ENCODE data around the gene EPS8. TPM values are rescaled to one million over a fixed set of nuclear protein-coding genes. Genes with fewer than 3 reads are reported as not detected.
A peak's percentile ranks its signal among the peaks of the same experiment; 100 is the strongest.
"Not testable (repeated sequence)": the region's sequence is repeated elsewhere in the genome, so short reads cannot be mapped to it uniquely, and the experiment has no call there.

The EPS8 gene
- total and polyA plus RNA-seq, 8 donors = 9.1 to 287 (median 36.1) TPM

- 27 to 56% (median 36%) methylated on average over 4 of the region's 4 CpGs for WGBS, 5 donors
- intact Hi-C loops (cut with DNase I; ENCODE audit: low total_unique reads) = no loop called here
- Histone ChIP-seq H3K27ac (no peak overlapping the region), H3K4me3 (no peak overlapping the region), H3K4me1 (peaks cover 0 to 24% (median 6%) of the 10 kb centered on the region in 4 donors), H3K27me3 (no peaks in the 10 kb centered on the region), H3K36me3 (no peaks in the 10 kb centered on the region), H3K9me3 (no peaks in the 10 kb centered on the region)
- no peak for DNase-seq
- no peak for TF ChIP-seq POLR2AphosphoS5 (IDR thresholded peaks at IDR 0.05)
- no peak for TF ChIP-seq CTCF (IDR thresholded peaks at IDR 0.05)
- no peak for TF ChIP-seq POLR2A (IDR thresholded peaks at IDR 0.05)
- no peak for TF ChIP-seq EP300 (IDR thresholded peaks at IDR 0.05)
These were observed 39.3 kb downstream of the EPS8 start for GRCh38 chr12:15749937-15750336.

DNA sequence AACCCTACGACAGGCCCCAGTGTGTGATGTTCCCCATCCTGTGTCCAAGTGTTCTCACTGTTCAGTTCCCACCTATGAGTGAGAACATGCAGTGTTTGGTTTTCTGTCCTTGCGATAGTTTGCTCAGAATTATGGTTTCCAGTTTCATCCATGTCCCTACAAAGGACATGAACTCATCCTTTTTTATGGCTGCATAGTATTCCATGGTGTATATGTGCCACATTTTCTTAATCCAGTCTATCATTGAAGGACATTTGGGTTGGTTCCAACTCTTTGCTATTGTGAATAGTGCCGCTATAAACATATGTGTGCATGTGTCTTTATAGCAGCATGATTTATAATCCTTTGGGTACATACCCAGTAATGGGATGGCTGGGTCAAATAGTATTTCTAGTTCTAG lies 47.3 kb downstream of the EPS8 start:
- H3K9me3 ChIP-seq; DNase-seq; intact Hi-C loops (cut with DNase I; ENCODE audit: low total_unique reads); H3K36me3 ChIP-seq; H3K27ac ChIP-seq; H3K4me3 ChIP-seq; H3K27me3 ChIP-seq: not testable (repeated sequence)
- peaks cover 0 to 22% (median 2%) of the 10 kb centered on the region in 4 donors for H3K4me1 ChIP-seq
- WGBS, 5 donors = 93 to 99% (median 98%) methylated on average over 3 of the region's 3 CpGs

DNA sequence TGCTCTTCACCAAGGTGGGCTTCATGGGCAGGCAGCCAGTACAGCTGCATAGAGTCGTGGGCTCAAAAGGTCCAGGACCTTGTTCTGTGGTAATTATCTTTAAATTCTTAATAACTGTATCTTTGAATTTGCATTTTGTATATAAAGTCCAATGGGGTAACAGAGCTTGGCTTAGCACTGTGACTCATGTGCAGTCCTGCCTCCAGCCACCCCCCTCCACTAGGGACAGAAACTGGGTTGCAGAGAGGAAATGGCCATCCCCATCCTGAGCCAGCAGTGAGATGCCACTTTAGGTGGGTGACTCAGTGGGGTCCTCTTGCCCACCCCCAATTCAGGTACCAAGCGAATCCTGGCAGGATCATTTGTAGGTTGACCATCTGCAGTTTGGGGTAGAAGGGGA lies 48.1 kb downstream of the EPS8 start:
- intact Hi-C loops (cut with DNase I; ENCODE audit: low total_unique reads) = no loop called here
- Histone ChIP-seq H3K9me3 (peaks cover 0 to 7% (median 0%) of the 10 kb centered on the region in 4 donors), H3K4me1 (peaks cover 0 to 15% (median 2%) of the 10 kb centered on the region in 4 donors), H3K27me3 (no peaks in the 10 kb centered on the region), H3K36me3 (no peaks in the 10 kb centered on the region), H3K4me3 (no peak overlapping the region), H3K27ac (no peak overlapping the region)
- TF ChIP-seq CTCF (IDR thresholded peaks at IDR 0.05) (no peak), EP300 (IDR thresholded peaks at IDR 0.05) (no peak), POLR2A (IDR thresholded peaks at IDR 0.05) (no peak), POLR2AphosphoS5 (IDR thresholded peaks at IDR 0.05) (no peak)
- WGBS, 5 donors = 77 to 96% (median 95%) methylated on average over 2 of the region's 2 CpGs
- no peak for DNase-seq

GRCh38 chr12:15740389-15740788 lies 48.8 kb downstream of the EPS8 start:
- DNase-seq; H3K27me3 ChIP-seq; H3K9me3 ChIP-seq; intact Hi-C loops (cut with DNase I; ENCODE audit: low total_unique reads); H3K27ac ChIP-seq; H3K4me3 ChIP-seq; H3K36me3 ChIP-seq: not testable (repeated sequence)
- 94 to 99% (median 96%) methylated on average over 5 of the region's 5 CpGs for WGBS, 5 donors
- H3K4me1 ChIP-seq = peaks cover 0 to 15% (median 2%) of the 10 kb centered on the region in 4 donors

DNA sequence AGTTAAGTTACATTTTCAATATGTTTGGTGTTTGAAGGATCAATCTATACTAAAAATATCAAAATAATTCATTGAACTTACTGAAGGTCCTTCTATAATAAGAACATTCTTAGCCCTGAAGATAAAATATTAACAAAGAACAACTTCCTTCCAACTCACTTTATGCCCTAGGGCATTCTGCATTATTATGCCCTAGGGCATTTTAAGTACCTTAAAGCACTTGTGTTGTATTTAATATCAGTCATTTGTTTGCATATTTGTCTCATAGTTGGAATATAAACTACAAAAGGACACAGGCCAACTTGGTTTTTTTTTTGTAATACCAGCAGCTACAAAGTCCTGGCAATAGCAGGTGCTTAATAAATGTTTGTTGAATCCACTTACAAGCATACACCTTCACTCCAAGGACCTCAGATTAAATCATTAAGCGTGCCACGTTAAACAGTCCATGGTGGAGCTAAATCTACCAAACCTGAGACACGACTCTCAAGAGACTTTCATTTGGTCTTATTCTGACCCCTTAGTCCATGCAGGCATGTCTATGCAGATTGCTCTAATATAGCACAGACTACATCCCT lies 50.7 kb downstream of the EPS8 start:
- Histone ChIP-seq H3K4me3 (no peak overlapping the region), H3K36me3 (no peaks in the 10 kb centered on the region), H3K9me3 (peaks cover 0 to 7% (median 0%) of the 10 kb centered on the region in 4 donors), H3K4me1 (peaks cover 0 to 15% (median 2%) of the 10 kb centered on the region in 4 donors), H3K27me3 (no peaks in the 10 kb centered on the region), H3K27ac (peak overlapping the region in 1 of 5 donors; percentile 28)
- TF ChIP-seq CTCF (IDR thresholded peaks at IDR 0.05) = no peak
- TF ChIP-seq EP300 (IDR thresholded peaks at IDR 0.05) = no peak
- no peak for TF ChIP-seq POLR2A (IDR thresholded peaks at IDR 0.05)
- no peak for TF ChIP-seq POLR2AphosphoS5 (IDR thresholded peaks at IDR 0.05)
- 21 to 47% (median 42%) methylated on average over 3 of the region's 3 CpGs for WGBS, 5 donors
- intact Hi-C loops (cut with DNase I; ENCODE audit: low total_unique reads) = no loop called here
- DNase-seq = no peak

Measured in stomach (tissue), 9 donors.